ENCODE measurements around the gene ROR1. TPM values are rescaled to one million over a fixed set of nuclear protein-coding genes. Genes with fewer than 3 reads are reported as not detected.

The ROR1 gene
- total and polyA plus RNA-seq, 2 donors (not counting 1 experiment from before 2014, with no cell fraction given): 14.5 to 16.5 TPM

DNA sequence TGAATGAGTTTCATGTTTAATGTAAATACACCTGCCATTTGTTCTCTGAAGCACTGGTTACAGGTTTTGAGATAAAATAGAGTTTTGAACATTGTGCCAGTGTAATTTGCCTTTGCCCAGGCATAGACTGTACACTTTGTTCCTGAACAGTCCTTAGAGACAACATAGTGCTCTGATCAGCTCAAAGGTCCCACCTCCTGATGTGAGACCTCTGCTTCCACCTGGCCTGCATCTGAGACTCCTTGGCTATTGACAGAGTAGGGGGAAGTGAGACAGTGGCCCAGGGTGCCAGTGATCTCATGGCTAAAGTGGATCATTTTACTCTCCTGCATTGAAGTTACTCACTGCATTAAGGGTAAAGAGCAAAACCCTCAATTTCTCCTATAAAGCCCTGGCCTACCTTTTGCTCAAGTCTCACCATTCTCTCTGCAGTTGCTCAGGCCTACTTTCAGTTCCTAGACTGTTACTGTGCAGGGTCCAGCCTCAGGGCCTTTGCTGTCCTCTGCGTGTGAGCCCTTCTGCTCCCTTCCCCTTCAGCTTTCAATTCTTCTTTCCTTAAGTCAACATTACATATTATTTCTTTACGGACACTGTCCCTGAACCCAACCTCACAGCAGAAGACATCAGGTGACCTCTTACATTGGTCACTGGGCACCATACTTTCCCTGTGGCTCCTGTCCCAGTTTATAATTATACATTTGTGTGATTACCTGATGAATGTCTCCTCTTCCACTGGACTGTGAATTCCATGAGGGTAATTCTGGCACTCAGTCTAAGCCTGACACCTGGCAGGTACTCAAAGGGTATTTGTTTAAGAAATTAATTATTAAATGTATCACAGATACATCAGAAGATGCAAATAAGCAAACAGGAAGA lies 142.9 kb downstream of the ROR1 start:
- H3K9ac ChIP-seq (ENCODE audit: insufficient read depth, low read length): no peak overlapping the region
- TF ChIP-seq, protein P1, sequence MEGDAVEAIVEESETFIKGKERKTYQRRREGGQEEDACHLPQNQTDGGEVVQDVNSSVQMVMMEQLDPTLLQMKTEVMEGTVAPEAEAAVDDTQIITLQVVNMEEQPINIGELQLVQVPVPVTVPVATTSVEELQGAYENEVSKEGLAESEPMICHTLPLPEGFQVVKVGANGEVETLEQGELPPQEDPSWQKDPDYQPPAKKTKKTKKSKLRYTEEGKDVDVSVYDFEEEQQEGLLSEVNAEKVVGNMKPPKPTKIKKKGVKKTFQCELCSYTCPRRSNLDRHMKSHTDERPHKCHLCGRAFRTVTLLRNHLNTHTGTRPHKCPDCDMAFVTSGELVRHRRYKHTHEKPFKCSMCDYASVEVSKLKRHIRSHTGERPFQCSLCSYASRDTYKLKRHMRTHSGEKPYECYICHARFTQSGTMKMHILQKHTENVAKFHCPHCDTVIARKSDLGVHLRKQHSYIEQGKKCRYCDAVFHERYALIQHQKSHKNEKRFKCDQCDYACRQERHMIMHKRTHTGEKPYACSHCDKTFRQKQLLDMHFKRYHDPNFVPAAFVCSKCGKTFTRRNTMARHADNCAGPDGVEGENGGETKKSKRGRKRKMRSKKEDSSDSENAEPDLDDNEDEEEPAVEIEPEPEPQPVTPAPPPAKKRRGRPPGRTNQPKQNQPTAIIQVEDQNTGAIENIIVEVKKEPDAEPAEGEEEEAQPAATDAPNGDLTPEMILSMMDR (conservative IDR thresholded peaks at IDR 0.05 in 1 of 2, IDR thresholded peaks at IDR 0.05 in 1 of 2; ENCODE audit: low read depth in 1 of 2, low read length in 2 of 2): no peak
- TF ChIP-seq EZH2 (IDR thresholded peaks at IDR 0.05; ENCODE audit: low read length, missing control alignments): no peak
- DNase-seq (ENCODE audit: low read depth in 2 of 2): no peak
- no peak overlapping the region for H2AFZ ChIP-seq (ENCODE audit: low read length)
- no peaks in the 10 kb centered on the region for H3K27me3 ChIP-seq (ENCODE audit: control insufficient read depth, insufficient read depth, low read length)
- peaks cover 8% of the 10 kb centered on the region for H3K4me1 ChIP-seq (ENCODE audit: control insufficient read depth, extremely low read depth, insufficient read depth, low read length)
- no peaks in the 10 kb centered on the region for H3K79me2 ChIP-seq (ENCODE audit: control insufficient read depth, insufficient read depth, low read length)
- no peak overlapping the region for H3K4me2 ChIP-seq (ENCODE audit: extremely low read depth, insufficient read depth, low read length)
- no peak overlapping the region for H3K27ac ChIP-seq (ENCODE audit: insufficient read depth, low read length)
- H3K9me3 ChIP-seq (ENCODE audit: control insufficient read depth, insufficient read depth, low read depth, low read length): no peaks in the 10 kb centered on the region
- H3K4me3 ChIP-seq (replicated peaks in 1 of 4; ENCODE audit: control extremely low read depth in 1 of 4, insufficient read depth in 1 of 4, low read depth in 3 of 4, low read length in 4 of 4): no peak overlapping the region
- H4K20me1 ChIP-seq (ENCODE audit: control insufficient read depth, extremely low read depth, insufficient read depth, low read length): no peaks in the 10 kb centered on the region
- no peaks in the 10 kb centered on the region for H3K36me3 ChIP-seq (ENCODE audit: control insufficient read depth, insufficient read depth, low read length)

DNA sequence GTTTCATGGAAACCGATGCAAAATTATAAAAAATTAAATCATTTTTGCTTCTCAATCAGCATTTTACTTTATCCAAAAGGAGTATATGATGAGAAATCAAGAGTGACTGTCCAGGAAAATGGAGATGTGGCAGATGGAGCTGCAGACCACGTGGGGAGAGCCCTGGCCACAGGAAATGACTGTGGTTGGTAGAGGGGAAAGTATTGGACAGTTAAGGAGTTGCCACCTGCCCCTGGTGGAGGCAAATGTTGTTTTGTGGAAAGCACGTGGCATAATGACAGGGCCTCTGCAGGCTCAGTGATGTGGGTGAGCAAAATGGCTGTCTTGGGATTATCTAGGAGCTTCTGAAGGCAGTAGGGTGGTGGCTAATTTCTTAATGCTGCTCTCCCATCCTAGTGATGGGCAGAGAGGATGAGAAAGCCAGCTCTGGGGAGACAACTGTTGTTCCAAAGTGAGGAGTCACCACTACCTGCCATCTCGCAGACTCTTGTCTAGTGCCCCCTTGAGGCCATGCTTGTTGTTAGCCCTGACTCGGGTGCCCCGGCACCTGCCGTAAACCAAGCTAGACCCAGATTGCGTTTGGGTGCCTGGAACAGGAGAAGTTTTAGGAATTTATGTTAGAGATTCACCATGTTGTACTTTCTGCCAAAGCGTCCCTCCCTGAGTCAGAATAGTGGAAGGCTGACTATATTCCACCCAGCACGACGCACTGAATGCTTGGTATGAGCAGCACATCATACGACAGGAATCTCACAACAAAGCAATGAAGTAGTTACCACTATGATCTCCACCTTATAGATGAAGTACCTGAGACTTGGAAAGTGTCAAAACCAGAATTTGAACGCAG lies 144.0 kb downstream of the ROR1 start:
- no peak for TF ChIP-seq EZH2 (IDR thresholded peaks at IDR 0.05; ENCODE audit: low read length, missing control alignments)
- TF ChIP-seq, protein P1 (conservative IDR thresholded peaks at IDR 0.05 in 1 of 2, IDR thresholded peaks at IDR 0.05 in 1 of 2; ENCODE audit: low read depth in 1 of 2, low read length in 2 of 2): peak; percentile 7 to 27
- no peaks in the 10 kb centered on the region for H3K9me3 ChIP-seq (ENCODE audit: control insufficient read depth, insufficient read depth, low read depth, low read length)
- H3K27me3 ChIP-seq (ENCODE audit: control insufficient read depth, insufficient read depth, low read length): no peaks in the 10 kb centered on the region
- H3K36me3 ChIP-seq (ENCODE audit: control insufficient read depth, insufficient read depth, low read length): no peaks in the 10 kb centered on the region
- no peak overlapping the region for H3K4me2 ChIP-seq (ENCODE audit: extremely low read depth, insufficient read depth, low read length)
- H3K4me1 ChIP-seq (ENCODE audit: control insufficient read depth, extremely low read depth, insufficient read depth, low read length): peaks cover 8% of the 10 kb centered on the region
- no peak overlapping the region for H2AFZ ChIP-seq (ENCODE audit: low read length)
- H3K79me2 ChIP-seq (ENCODE audit: control insufficient read depth, insufficient read depth, low read length): no peaks in the 10 kb centered on the region
- H3K27ac ChIP-seq (ENCODE audit: insufficient read depth, low read length): no peak overlapping the region
- H4K20me1 ChIP-seq (ENCODE audit: control insufficient read depth, extremely low read depth, insufficient read depth, low read length): no peaks in the 10 kb centered on the region
- H3K4me3 ChIP-seq (replicated peaks in 1 of 4; ENCODE audit: control extremely low read depth in 1 of 4, insufficient read depth in 1 of 4, low read depth in 3 of 4, low read length in 4 of 4): no peak overlapping the region
- H3K9ac ChIP-seq (ENCODE audit: insufficient read depth, low read length): no peak overlapping the region
- DNase-seq (ENCODE audit: low read depth in 2 of 2): peak in 1 of 2 donors; percentile 63

DNA sequence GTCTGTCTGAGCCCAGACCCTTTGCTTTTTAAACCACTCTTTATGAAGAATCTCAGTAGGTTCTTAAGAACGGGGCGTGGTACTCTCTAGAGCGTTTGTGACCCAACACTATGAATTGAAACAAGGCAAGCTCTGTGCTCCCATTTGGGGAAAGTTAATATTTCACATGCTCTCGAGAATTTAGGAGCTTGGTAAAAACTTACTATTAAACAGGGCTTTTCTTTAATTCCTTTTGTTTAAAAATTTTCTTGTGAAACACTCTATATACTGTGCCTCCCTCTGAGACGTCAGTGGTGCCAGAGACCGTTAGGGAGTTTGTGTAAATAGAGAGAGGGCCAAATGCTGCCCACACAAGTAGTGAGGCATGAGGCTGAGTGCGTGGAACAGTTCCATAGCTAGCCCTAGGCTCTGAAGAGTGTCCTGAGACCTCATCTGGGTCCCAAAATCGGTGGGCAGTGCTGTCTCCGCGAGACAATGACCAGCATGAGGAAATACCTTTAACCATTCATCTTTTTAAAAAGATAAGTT lies 144.7 kb downstream of the ROR1 start:
- Histone ChIP-seq H3K27me3 (ENCODE audit: control insufficient read depth, insufficient read depth, low read length) (no peaks in the 10 kb centered on the region), H3K36me3 (ENCODE audit: control insufficient read depth, insufficient read depth, low read length) (no peaks in the 10 kb centered on the region), H3K27ac (ENCODE audit: insufficient read depth, low read length) (no peak overlapping the region), H3K4me1 (ENCODE audit: control insufficient read depth, extremely low read depth, insufficient read depth, low read length) (peaks cover 7% of the 10 kb centered on the region), H3K4me3 (replicated peaks in 1 of 4; ENCODE audit: control extremely low read depth in 1 of 4, insufficient read depth in 1 of 4, low read depth in 3 of 4, low read length in 4 of 4) (no peak overlapping the region), H3K9me3 (ENCODE audit: control insufficient read depth, insufficient read depth, low read depth, low read length) (no peaks in the 10 kb centered on the region), H2AFZ (ENCODE audit: low read length) (no peak overlapping the region), H3K4me2 (ENCODE audit: extremely low read depth, insufficient read depth, low read length) (no peak overlapping the region), H3K79me2 (ENCODE audit: control insufficient read depth, insufficient read depth, low read length) (no peaks in the 10 kb centered on the region), H3K9ac (ENCODE audit: insufficient read depth, low read length) (no peak overlapping the region), H4K20me1 (ENCODE audit: control insufficient read depth, extremely low read depth, insufficient read depth, low read length) (no peaks in the 10 kb centered on the region)
- TF ChIP-seq, protein P1 (conservative IDR thresholded peaks at IDR 0.05 in 1 of 2, IDR thresholded peaks at IDR 0.05 in 1 of 2; ENCODE audit: low read depth in 1 of 2, low read length in 2 of 2): no peak
- TF ChIP-seq EZH2 (IDR thresholded peaks at IDR 0.05; ENCODE audit: low read length, missing control alignments): no peak
- peak; percentile 21 to 28 for DNase-seq (ENCODE audit: low read depth in 2 of 2)
